GM18867 (cell line): Measurements from ENCODE around the gene ATRX.
"Not testable (repeated sequence)": the region's sequence is repeated elsewhere in the genome, so short reads cannot be mapped to it uniquely, and the experiment has no call there.

ENCODE experiments used
- ATAC-seq: cut with Tn5 transposase; IDR thresholded peaks from one replicate; pipeline ENCODE4 v1.9.1; 2021; ENCODE audit warnings: mild to moderate bottlenecking, moderate library complexity; ENCODE audit not compliant: unreplicated experiment

ATRX gene

GRCh38 chrX:77622233-77622632, 163.8 kb downstream of the ATRX start:
- ATAC-seq = no peak

GRCh38 chrX:77621453-77621852, 164.6 kb downstream of the ATRX start:
- not testable (repeated sequence) for ATAC-seq

- ATAC-seq = no peak
Observed at GRCh38 chrX:77617206-77617605, 168.8 kb downstream of the ATRX start.

GRCh38 chrX:77603635-77604336, 182.2 kb downstream of the ATRX start:
- no peak for ATAC-seq

- ATAC-seq = peak; percentile 57
Observed at GRCh38 chrX:77597511-77597910, 188.5 kb downstream of the ATRX start.

- no peak for ATAC-seq
Observed at GRCh38 chrX:77597090-77597489, 188.9 kb downstream of the ATRX start.

GRCh38 chrX:77595848-77596247, 190.2 kb downstream of the ATRX start:
- no peak for ATAC-seq

GRCh38 chrX:77572322-77572721, 213.7 kb downstream of the ATRX start:
- no peak for ATAC-seq

- ATAC-seq = no peak
Observed at GRCh38 chrX:77565278-77565677, 220.7 kb downstream of the ATRX start.

- ATAC-seq = no peak
Observed at GRCh38 chrX:77564823-77565222, 221.2 kb downstream of the ATRX start.

- ATAC-seq = no peak
Observed at GRCh38 chrX:77561372-77561771, 224.6 kb downstream of the ATRX start.

GRCh38 chrX:77556276-77556675, 229.7 kb downstream of the ATRX start:
- ATAC-seq = no peak

- no peak for ATAC-seq
Observed at GRCh38 chrX:77548751-77549150, 237.3 kb downstream of the ATRX start.

GRCh38 chrX:77539778-77540177, 246.2 kb downstream of the ATRX start:
- not testable (repeated sequence) for ATAC-seq

- not testable (repeated sequence) for ATAC-seq
Observed at GRCh38 chrX:77531261-77531660, 254.8 kb downstream of the ATRX start.

GRCh38 chrX:77528034-77528433, 258.0 kb downstream of the ATRX start:
- no peak for ATAC-seq

GRCh38 chrX:77527233-77528001, 258.6 kb downstream of the ATRX start:
- ATAC-seq = no peak

- no peak for ATAC-seq
Observed at GRCh38 chrX:77519765-77520164, 266.3 kb downstream of the ATRX start.

- no peak for ATAC-seq
Observed at GRCh38 chrX:77514177-77514576, 271.8 kb downstream of the ATRX start.

- ATAC-seq = no peak
Observed at GRCh38 chrX:77510007-77510406, 276.0 kb downstream of the ATRX start.

- no peak for ATAC-seq
Observed at GRCh38 chrX:77505227-77505626, 280.8 kb downstream of the ATRX start.

- ATAC-seq = no peak
Observed at GRCh38 chrX:77502951-77503525, 283.0 kb downstream of the ATRX start.
